ENCODE measurements around the gene PEX11B.

Gene PEX11B

DNA sequence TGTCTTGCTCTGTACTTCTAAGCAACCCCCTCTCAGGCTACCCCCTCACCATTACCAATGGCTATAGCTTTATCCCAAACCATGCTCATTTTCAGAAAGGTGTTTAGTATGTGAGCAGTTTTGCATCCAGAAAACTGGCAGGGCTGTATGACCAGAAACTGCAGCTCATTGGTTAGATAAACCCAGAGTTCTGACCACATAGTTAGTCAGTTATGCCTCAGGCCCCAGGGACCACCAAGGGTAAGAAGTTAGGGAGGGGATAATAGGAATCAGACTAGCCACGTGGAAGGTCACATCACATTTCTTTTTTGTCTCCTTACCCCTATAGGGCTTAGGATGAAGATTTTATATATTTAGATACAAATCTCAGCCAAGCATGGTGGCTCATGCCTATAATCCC, 9.9 kb downstream of the PEX11B start:
- TF ChIP-seq POLR2A (IDR thresholded peaks at IDR 0.05; ENCODE audit: low read length) (no peak), GATA1 (IDR thresholded peaks at IDR 0.05; ENCODE audit: low read depth, low read length) (no peak)
- DNase-seq = no peak

DNA sequence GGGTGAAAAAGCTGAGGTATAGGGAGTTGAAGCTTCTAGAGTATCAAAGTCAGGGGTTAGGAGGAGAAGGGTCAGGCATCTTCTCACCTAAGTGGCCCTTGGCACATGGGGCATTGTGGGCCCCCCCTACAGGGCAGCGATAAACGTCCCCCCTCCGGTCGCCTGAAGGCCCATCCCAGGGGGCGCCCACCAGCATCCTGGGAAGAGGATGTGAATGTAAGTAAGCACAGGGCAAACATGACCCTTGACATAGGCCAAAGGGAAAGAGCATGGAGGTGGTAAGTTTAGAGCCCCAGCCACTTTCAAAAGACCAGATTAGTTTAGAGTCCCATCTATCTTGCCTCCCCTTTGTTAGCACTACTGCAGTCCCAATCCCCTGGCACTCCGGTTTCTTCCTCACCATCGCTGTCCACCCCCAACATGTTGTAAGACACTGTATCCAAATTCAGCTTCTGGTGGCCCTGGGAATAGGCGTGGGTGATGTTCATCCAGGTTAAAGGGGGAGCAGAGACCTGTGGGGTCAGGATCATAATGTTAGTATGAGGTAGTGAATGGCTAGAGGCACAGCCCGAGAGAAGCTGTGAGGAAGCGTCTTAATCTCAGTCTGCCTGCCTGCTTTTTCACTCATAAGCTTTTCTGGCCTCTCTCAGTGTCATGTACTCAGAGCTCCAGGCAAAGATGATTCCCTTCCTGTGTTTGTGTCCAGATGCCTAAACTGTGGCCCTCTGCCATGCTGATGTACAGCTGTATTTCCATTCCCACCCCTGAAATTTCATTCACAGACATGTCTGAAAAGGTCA, 11.4 kb downstream of the PEX11B start:
- DNase-seq = no peak
- TF ChIP-seq POLR2A (IDR thresholded peaks at IDR 0.05; ENCODE audit: low read length) = no peak
- no peak for TF ChIP-seq GATA1 (IDR thresholded peaks at IDR 0.05; ENCODE audit: low read depth, low read length)

GRCh38 chr1:145901312-145902021, 17.1 kb downstream of the PEX11B start:
- no peak for DNase-seq
- TF ChIP-seq POLR2A (IDR thresholded peaks at IDR 0.05; ENCODE audit: low read length) = no peak
- TF ChIP-seq GATA1 (IDR thresholded peaks at IDR 0.05; ENCODE audit: low read depth, low read length) = no peak

DNA sequence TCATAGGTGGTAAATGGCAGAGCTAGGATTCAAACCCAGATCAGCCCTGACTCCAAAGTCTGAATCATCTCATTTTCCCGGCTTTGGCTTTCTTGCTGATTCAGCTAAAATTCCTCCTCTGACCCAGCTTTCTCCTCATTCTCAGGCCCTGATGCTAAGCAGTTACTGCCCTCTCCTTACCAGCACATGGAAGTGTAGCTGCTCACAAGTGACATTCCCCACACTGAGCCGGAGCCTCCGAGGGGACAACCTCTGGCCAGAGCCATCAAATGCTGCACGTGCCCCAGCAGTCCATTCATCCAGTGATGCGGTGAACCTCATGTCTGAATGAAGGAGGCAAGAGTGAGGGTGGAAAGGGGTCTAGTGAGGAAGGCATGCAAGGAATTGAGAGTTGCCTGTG, 19.8 kb downstream of the PEX11B start:
- DNase-seq = no peak
- no peak for TF ChIP-seq GATA1 (IDR thresholded peaks at IDR 0.05; ENCODE audit: low read depth, low read length)
- no peak for TF ChIP-seq POLR2A (IDR thresholded peaks at IDR 0.05; ENCODE audit: low read length)

DNA sequence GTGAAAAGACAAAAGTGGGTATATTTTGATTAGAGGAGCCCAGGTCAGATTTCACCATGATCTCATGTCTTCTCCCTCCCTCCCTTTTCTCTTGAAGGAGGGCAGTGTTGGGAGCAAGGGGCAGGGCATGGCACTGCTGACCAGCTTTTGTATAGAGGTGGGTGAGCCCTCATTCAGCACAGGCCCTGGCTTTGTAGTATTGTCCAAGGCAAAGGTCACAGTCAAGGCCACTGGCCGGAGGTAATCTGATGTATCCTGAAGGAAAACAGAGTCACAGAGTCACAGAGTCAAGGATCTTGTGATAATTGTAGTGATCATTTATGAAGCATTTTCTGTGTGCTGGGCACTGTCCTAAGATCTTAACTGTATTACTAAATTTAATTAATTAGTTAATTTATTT, 20.5 kb downstream of the PEX11B start:
- no peak for DNase-seq
- TF ChIP-seq POLR2A (IDR thresholded peaks at IDR 0.05; ENCODE audit: low read length) (no peak), GATA1 (IDR thresholded peaks at IDR 0.05; ENCODE audit: low read depth, low read length) (no peak)

GRCh38 chr1:145895471-145895870, 23.0 kb downstream of the PEX11B start:
- DNase-seq = no peak
- no peak for TF ChIP-seq POLR2A (IDR thresholded peaks at IDR 0.05; ENCODE audit: low read length)
- no peak for TF ChIP-seq GATA1 (IDR thresholded peaks at IDR 0.05; ENCODE audit: low read depth, low read length)

DNA sequence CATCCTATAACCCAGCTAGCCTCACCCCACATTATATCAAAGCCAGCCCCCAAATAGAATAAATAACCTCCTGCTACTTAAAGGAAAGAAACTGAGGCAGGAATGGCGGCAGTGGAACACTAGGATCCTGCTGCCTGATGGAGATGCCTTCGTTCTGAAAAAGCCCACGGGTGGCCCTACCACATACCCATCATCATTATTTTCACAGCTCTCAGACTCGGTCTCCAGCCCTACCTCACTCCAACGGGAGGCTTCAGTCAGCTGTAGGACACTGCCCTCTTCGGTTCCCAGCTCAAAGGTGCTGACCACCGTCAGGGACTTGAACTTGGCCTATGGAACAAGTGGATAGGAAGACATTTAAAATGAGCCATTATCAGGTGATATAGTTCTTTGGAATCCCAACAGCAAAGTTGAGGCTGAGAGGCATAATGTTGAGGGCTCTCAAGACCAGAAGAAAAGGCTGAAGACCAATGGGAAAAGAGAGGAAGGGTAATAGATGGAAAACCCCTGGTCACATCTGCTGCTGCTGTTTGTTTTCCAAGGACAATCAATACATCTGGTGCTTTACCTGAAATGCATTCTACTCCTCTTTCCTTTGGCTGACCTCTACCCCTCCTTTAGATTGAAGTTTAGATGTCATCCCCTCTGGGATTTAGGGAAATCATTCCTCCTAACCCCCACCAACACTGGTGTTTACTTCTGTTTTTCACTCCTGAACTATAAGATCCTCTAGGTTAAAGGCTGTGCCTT, 25.0 kb downstream of the PEX11B start:
- TF ChIP-seq POLR2A (IDR thresholded peaks at IDR 0.05; ENCODE audit: low read length) = no peak
- TF ChIP-seq GATA1 (IDR thresholded peaks at IDR 0.05; ENCODE audit: low read depth, low read length) = no peak
- no peak for DNase-seq

- TF ChIP-seq GATA1 (IDR thresholded peaks at IDR 0.05; ENCODE audit: low read depth, low read length) = no peak
- no peak for TF ChIP-seq POLR2A (IDR thresholded peaks at IDR 0.05; ENCODE audit: low read length)
- peak; percentile 74 to 78 for DNase-seq
Observed at GRCh38 chr1:145892486-145893087, 25.9 kb downstream of the PEX11B start.

DNA sequence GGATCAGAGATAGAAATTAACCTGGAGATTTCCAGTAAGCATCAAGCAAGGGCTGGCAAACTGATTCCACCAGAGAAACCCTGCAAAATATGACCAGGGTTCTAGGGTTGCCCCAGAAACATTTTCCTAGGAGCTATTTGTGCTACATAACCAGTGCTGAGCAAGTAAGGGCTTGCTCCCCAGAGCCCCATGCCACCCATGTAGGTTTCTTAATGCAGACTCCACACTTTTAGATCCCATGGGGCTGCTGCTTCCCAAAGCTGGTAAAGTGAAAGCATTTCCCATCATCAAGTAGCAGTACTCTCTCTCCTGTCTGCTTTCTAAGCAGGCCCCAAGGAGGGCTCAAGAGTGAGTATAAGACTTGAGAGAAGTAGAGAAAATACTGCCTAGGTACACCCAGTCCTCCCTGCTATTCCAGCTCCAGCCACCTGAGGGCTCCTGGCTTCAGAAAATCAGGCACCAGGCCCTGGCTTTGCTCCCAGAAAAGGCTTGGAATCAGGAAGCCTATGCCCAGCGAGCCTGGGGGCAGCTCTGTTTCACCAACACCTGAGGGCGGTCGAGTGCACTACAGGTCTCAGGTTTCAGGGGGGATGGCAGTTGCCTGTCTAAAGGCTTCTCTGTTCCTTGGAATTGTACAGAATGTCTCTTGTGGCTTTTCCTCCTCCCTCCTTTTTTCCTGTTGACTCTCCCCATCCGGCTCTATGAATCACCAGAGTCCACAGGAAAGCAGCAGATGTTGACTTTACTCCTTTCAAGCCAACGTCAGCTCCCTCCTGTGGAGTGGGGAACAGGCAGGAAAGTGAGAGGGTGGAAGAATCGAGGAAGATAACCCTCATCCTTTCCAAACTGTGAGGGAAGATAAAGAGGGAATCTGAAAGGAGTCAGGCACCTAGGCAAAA, 26.7 kb downstream of the PEX11B start:
- no peak for TF ChIP-seq POLR2A (IDR thresholded peaks at IDR 0.05; ENCODE audit: low read length)
- TF ChIP-seq GATA1 (IDR thresholded peaks at IDR 0.05; ENCODE audit: low read depth, low read length) = no peak
- DNase-seq = peak; percentile 69 to 85

- no peak for TF ChIP-seq POLR2A (IDR thresholded peaks at IDR 0.05; ENCODE audit: low read length)
- no peak for TF ChIP-seq GATA1 (IDR thresholded peaks at IDR 0.05; ENCODE audit: low read depth, low read length)
- DNase-seq = no peak
Observed at GRCh38 chr1:145891143-145891542, 27.4 kb downstream of the PEX11B start.

GRCh38 chr1:145889722-145890121, 28.8 kb downstream of the PEX11B start:
- DNase-seq = no peak
- no peak for TF ChIP-seq GATA1 (IDR thresholded peaks at IDR 0.05; ENCODE audit: low read depth, low read length)
- TF ChIP-seq POLR2A (IDR thresholded peaks at IDR 0.05; ENCODE audit: low read length) = no peak

- DNase-seq = no peak
- no peak for TF ChIP-seq POLR2A (IDR thresholded peaks at IDR 0.05; ENCODE audit: low read length)
- no peak for TF ChIP-seq GATA1 (IDR thresholded peaks at IDR 0.05; ENCODE audit: low read depth, low read length)
Observed at GRCh38 chr1:145887631-145888030, 30.9 kb downstream of the PEX11B start.

- no peak for DNase-seq
- TF ChIP-seq POLR2A (IDR thresholded peaks at IDR 0.05; ENCODE audit: low read length) (no peak), GATA1 (IDR thresholded peaks at IDR 0.05; ENCODE audit: low read depth, low read length) (no peak)
Observed at GRCh38 chr1:145886816-145887215, 31.7 kb downstream of the PEX11B start.
